ENCODE results near the gene CRYBA4. TPM values are rescaled to one million over a fixed set of nuclear protein-coding genes. Genes with fewer than 3 reads are reported as not detected.
A peak's percentile ranks its signal among the peaks of the same experiment; 100 is the strongest.

CRYBA4 gene
- not detected for total RNA-seq

DNA sequence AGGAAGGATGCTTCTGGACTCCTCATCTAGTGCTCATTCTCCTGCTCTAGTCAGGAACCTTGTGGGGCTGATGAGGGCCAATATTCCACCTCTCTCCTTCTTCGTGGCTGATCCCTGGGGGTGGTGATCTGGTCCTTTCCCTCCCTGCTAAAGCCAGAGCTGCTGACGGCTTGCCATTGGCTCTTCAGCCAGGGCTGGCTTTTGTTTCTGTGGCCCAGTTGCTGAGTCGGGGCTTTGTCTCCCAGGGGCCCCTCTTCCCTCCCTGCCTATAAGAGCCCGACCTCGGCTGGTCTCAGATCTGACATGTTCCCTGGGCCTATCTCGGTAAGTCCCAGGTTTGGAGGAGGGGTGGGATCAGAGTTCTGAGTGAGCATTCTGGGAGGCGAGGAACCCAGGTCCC, at the start of gene CRYBA4:
TSS of gene CRYBA4 (plus strand) at position 301 of the 400 bp plus-strand sequence. CDS start 634 bp downstream, outside the sequence.
- peak within 1 kb of the TSS in 1 of 2 donors; percentile 7 for H3K27ac Mint-ChIP-seq
- ATAC-seq = no peak
- no peak for DNase-seq (ENCODE audit: low spot score in 2 of 2)
- H3K9me3 Mint-ChIP-seq = peaks cover 6 to 8% of the 10 kb centered on the region in 2 donors
- no peaks in the 10 kb centered on the region for H3K36me3 Mint-ChIP-seq

- DNase-seq (ENCODE audit: low spot score in 2 of 2) = no peak
- no peaks in the 10 kb centered on the region for H3K9me3 Mint-ChIP-seq
- H3K27ac Mint-ChIP-seq = peak overlapping the region; percentile 55 to 86
- ATAC-seq = peak in 1 of 2 donors; percentile 29
- H3K36me3 Mint-ChIP-seq = no peaks in the 10 kb centered on the region
These were observed 48.6 kb upstream of the CRYBA4 start for GRCh38 chr22:26573026-26573662.

DNA sequence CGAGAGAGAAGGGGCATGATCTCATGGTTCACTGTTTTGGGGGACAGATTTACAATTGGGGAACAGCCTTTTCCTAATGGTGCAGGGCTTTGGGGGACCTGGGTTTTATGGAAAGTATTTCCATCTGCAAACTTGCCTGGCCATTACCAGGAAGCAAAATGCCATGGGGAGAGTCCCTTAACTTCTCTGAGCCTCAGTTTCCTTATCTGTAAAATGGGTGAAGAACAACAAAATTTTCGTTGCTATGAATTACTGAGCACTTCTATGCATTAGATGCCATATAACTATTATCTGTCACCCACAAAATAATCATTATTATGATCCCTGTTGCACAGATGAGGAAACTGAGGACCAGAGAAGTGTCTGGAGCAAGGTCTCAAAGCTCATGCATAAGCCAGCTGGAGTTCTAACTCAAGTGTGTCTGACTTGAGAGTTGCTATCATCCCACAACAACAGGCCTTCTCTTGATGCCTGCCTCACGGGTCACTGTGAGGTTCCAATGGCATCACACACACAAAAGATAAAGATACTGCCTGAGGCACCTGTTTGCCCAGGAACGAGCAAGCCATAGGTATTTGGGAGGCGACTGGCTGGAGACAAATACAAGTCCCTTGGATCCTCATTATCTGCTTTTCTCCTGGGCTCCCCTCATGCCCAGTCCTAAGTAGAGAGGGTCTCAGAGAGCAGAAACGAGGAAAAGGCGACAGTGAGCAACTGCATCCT, 47.6 kb upstream of the CRYBA4 start:
- no peaks in the 10 kb centered on the region for H3K36me3 Mint-ChIP-seq
- no peak for DNase-seq (ENCODE audit: low spot score in 2 of 2)
- no peaks in the 10 kb centered on the region for H3K9me3 Mint-ChIP-seq
- ATAC-seq = no peak
- peak overlapping the region in 1 of 2 donors; percentile 55 for H3K27ac Mint-ChIP-seq

DNA sequence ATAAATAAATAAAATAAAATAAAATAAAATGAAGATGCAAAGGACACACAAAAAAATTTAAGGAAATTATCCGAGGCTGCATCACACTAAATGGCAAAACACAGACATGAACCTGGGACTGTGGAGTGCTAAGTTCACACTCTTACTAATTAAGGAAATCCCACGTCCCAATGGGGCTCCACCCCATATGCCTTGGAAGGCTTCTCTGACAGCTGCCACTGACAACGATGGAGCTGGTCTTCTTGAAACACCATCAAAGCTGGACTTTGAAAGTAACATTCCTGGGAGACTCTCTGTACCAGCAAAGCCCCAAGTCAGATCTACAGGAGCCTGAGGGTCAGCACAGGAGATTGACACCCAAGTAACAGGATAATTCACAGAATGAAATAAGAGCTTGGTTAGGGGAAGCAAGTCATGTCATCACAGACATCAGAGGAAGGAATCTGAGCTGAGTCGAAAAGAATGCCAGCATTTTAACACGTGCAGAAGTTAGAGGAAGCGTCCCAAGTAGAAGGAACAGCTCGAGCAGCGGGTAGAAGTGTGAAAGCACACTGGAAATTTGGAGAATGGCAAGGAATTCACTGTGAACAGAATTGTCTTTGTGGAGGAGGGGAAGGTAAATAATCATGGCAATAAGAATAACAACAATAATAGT, 45.6 kb upstream of the CRYBA4 start:
- H3K9me3 Mint-ChIP-seq = no peaks in the 10 kb centered on the region
- H3K27ac Mint-ChIP-seq = peak overlapping the region; percentile 8 to 32
- DNase-seq (ENCODE audit: low spot score in 2 of 2) (no peak), ATAC-seq (no peak)
- H3K36me3 Mint-ChIP-seq = no peaks in the 10 kb centered on the region

DNA sequence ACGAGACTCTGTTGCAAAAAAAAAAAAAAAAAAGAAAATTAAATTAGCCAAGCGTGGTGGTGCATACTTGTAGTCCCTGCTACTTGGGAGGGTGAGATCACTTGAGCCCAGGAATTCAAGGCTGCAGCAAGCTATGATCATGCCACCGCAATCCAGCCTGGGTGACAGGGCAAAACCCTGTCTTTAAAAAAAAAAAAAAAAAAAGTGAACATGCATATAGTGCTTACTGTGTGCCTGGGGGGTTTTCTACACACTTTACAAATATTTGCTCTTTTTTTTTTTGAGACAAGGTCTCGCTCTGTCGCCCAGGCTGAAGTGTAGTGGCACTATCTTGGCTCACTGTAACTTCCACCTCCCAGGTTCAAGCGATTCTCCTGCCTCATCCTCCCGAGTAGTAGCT, 44.7 kb upstream of the CRYBA4 start:
- ATAC-seq = no peak
- H3K36me3 Mint-ChIP-seq = no peaks in the 10 kb centered on the region
- no peak overlapping the region for H3K27ac Mint-ChIP-seq
- DNase-seq (ENCODE audit: low spot score in 2 of 2) = no peak
- H3K9me3 Mint-ChIP-seq = no peaks in the 10 kb centered on the region

DNA sequence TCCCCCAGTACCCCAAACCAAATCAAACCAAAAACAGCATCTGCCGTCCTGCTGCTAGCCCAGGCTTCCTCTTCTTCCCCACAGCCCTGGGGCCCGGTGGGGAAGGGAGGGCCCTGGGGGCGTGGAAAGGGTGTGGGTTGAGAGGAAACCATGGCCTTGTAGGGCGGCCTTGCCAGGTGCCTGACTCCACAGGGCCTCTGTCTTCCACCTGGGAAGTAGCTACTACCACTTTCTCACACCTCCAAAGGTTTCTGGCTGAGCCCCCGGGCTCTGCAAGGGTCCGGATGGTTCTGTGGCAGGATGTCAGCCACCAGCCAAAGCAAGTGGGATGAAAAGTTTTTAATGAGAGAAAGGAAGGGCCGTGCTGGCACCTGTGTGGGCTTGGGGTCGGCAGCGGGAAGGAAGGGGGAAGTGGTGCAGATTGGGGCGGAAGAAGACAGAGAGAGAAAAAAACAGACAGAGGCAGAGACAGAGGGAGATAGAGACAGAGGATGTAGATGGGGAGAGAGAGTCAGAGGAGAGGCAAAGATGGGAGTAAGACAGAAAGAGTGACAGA, 42.4 kb upstream of the CRYBA4 start:
- peak overlapping the region; percentile 78 to 86 for H3K27ac Mint-ChIP-seq
- H3K36me3 Mint-ChIP-seq = no peaks in the 10 kb centered on the region

DNA sequence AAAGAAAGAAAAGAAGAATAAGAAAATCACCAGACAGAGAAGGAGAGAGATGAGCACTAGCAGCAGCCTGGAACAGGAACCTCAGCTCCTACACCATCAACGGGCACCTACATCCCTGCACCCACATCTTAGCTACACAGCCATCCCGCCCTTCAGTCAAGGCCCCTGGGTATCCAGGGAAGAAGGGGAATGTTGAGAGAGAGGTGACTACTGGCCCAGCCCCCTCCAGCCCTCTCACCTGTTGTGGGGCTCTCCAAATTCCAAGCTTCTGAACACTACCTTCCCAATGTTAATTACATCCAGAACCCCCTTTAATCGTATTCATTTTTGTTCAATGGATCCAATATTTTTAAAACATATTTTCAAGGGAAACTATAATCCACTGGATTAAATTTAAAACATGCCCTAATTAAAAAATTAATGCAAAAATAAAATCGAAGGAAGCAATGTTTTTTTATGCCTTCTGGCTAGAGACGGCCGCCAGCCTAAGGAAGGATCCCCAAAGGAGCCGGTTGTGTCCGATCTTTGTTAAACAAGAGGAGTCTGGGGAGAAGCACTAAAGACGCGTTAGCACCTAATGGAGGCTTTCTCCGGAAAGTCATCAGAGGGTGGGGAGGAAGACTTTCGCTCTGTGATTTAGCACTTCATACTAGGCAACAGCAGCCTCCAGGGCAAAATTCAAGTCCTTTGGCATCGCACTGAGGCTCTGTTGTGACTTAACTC, 41.4 kb upstream of the CRYBA4 start:
- Mint-ChIP-seq H3K36me3 (no peaks in the 10 kb centered on the region), H3K27ac (peak overlapping the region; percentile 78 to 86), H3K9me3 (no peaks in the 10 kb centered on the region)
- ATAC-seq = no peak
- no peak for DNase-seq (ENCODE audit: low spot score in 2 of 2)

More for the DNA sequence above, 42.4 kb upstream of the CRYBA4 start:
- H3K9me3 Mint-ChIP-seq = no peaks in the 10 kb centered on the region
- ATAC-seq = peak; percentile 78 to 91
- peak in 1 of 2 donors; percentile 53 for DNase-seq (ENCODE audit: low spot score in 2 of 2)

DNA sequence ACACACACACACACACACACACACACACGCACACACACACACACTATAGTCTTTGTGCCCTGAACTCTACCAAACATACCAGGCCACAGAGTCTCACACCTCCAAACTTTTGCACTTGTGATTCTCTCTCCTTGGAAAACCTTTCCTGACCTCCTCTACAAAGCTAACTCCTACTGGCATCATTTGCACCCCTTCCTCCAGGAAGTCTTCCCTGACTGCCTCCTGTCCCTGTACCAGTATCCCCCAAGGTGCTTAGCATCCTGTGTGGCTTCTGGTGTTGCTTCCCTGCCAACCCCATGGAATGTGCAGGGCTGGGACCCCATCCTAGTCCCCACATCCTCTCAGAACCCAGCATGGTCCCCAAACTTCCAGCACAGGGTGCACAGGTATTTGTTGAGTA, 40.7 kb upstream of the CRYBA4 start:
- Mint-ChIP-seq H3K27ac (peak overlapping the region; percentile 28 to 63), H3K9me3 (no peaks in the 10 kb centered on the region), H3K36me3 (no peaks in the 10 kb centered on the region)
- no peak for ATAC-seq
- no peak for DNase-seq (ENCODE audit: low spot score in 2 of 2)

DNA sequence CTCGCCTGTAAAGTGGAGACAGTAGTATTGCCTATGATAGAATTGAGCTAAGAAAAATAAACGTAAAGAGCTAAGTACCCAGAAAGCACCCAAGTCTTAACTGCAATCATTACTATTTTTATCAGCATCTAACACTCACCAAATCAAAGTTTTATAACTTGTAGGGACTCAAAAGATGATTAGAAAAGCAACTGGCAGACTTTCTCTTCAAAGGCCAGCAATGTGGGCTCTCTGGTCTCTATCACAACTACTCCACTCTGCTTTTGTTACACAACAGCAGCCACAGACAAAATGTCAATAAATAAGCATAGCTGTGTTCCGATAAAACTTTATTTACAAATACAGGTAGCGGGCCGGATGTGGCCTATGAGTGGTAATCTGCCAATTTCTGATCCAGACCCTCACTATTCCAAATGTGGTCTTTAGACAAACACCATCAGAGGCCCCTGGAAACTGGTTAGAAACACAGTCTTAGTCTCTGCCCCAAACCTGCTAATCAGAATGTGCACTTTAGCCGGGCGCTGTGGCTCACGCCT, 40.1 kb upstream of the CRYBA4 start:
- no peak for DNase-seq (ENCODE audit: low spot score in 2 of 2)
- no peak for ATAC-seq
- Mint-ChIP-seq H3K27ac (no peak overlapping the region), H3K36me3 (no peaks in the 10 kb centered on the region), H3K9me3 (no peaks in the 10 kb centered on the region)

DNA sequence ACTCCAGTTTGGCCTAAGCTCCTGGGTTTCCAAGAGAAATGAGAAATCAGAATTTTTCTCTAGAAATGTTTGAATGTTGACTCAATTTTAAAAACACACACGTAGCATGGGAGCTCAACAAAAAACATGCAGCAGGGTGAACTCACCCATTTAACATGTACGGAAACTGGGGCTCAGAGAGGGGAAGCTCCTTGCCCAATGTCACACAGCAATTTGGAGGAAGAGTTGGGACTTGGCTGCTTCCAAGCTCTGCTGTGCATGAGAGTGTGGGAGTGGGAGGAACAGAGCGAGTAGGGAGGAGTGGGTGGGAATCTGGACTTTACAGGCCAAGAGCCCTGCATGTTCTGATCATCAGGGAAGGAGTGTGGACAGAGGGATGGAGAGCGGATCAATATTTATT, 37.8 kb upstream of the CRYBA4 start:
- H3K36me3 Mint-ChIP-seq = peaks cover 0 to 10% of the 10 kb centered on the region in 2 donors
- H3K9me3 Mint-ChIP-seq = no peaks in the 10 kb centered on the region
- DNase-seq (ENCODE audit: low spot score in 2 of 2) = no peak
- no peak overlapping the region for H3K27ac Mint-ChIP-seq
- ATAC-seq = no peak

DNA sequence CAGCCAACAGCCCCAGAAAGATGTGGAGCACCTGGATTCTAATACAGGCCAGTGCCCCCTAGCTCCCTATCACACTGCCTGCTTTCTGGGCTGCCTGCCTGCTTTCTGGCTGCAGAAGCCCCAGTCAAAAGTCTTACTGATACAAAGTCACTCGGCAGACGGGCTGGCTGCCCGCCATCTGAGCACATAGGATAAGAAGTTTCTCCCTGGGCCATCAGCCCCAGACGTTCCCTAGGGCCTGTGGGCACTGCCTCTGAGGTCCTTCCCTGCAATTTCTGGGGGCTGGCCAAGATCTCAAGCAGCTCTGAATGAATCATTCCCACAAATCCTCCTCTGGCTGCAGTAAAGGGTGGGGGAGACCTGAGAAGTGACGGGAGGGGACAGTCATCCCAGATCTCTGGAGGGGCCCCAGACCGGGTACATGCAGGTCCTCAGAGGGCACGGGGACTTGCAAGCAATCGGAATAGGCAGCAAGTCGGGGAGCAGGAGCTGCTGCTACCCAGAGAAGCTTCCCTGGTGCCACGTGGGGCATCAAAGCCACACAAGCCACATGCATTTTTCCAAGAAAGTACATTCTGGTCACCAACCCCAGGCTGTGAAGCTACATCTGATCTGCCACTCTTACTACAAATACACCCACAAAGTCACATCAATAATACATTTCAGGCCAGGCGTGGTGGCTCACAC, 36.5 kb upstream of the CRYBA4 start:
- ATAC-seq (no peak), DNase-seq (ENCODE audit: low spot score in 2 of 2) (no peak)
- peak overlapping the region in 1 of 2 donors; percentile 72 for H3K27ac Mint-ChIP-seq
- H3K9me3 Mint-ChIP-seq = no peaks in the 10 kb centered on the region
- peaks cover 0 to 10% of the 10 kb centered on the region in 2 donors for H3K36me3 Mint-ChIP-seq

- Mint-ChIP-seq H3K27ac (peak overlapping the region; percentile 49 to 66), H3K36me3 (peaks cover 0 to 10% of the 10 kb centered on the region in 2 donors), H3K9me3 (no peaks in the 10 kb centered on the region)
- DNase-seq (ENCODE audit: low spot score in 2 of 2) = no peak
- no peak for ATAC-seq
These were observed 35.0 kb upstream of the CRYBA4 start for GRCh38 chr22:26586556-26587325.

DNA sequence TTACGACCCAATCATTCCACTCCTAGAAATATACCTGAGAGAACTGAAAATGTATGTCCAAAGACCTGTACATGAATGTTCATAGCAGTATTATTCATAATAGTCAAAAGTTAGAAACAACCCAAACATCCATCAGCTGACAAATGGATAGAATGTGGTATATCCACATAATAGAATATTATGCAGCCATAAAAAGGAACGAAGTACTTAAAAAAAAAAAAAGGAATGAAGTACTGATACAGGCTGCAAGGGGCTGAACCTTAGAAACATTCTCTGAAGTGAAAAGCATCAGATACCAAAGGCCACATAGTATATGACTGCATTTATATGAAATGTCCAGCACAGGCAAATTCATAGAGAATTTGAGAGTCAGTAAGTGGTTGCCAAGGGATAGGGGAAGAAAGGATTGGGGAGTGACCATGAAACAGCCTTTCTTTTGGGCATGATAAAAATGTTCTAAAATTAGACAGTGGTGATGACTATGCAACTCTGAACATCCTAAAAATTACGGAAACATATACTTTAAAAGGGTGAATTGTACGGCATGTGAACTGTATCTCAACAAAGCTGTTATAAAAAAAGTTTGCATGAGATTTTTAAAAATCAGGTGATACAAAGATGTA, 33.7 kb upstream of the CRYBA4 start:
- Mint-ChIP-seq H3K9me3 (no peaks in the 10 kb centered on the region), H3K36me3 (peaks cover 0 to 10% of the 10 kb centered on the region in 2 donors), H3K27ac (peak overlapping the region in 1 of 2 donors; percentile 80)
- ATAC-seq = no peak
- no peak for DNase-seq (ENCODE audit: low spot score in 2 of 2)

GRCh38 chr22:26588729-26589366, 32.9 kb upstream of the CRYBA4 start:
- DNase-seq (ENCODE audit: low spot score in 2 of 2) (no peak), ATAC-seq (no peak)
- Mint-ChIP-seq H3K36me3 (peaks cover 0 to 10% of the 10 kb centered on the region in 2 donors), H3K27ac (peak overlapping the region in 1 of 2 donors; percentile 80), H3K9me3 (no peaks in the 10 kb centered on the region)
